Epithelial cell of proximal tubule (primary cell): ENCODE data around the gene ST3GAL6. TPM values are rescaled to one million over a fixed set of nuclear protein-coding genes. Genes with fewer than 3 reads are reported as not detected.

Experiments
- DNase-seq: peaks from one replicate; pipeline ENCODE4 v3.0.0-alpha.2; 2011; ENCODE audit warnings: low read depth
- H3K4me3 ChIP-seq: 2 replicates; pipeline ENCODE4 v1.5.1; 2011; ENCODE audit warnings: low read depth, mild to moderate bottlenecking, low read length
- CTCF ChIP-seq: conservative IDR thresholded peaks from 2 replicates; pipeline ENCODE4 v1.5.1; 2012; ENCODE audit warnings: low read depth, mild to moderate bottlenecking, low read length
- total RNA-seq: library from RNA; depleted of rRNA; stranded (reverse); fragments of >200 nt; gene quantifications from 2 replicates; pipeline ENCODE4 v1.2.3, GENCODE V29; 2015

Gene ST3GAL6
- total RNA-seq, 1 donor from 2014 or later, result 3.9 TPM

GRCh38 chr3:98739266-98739665, 23.9 kb upstream of the ST3GAL6 start:
- TF ChIP-seq CTCF, result no peak
- no peak overlapping the region for H3K4me3 ChIP-seq
- no peak for DNase-seq

- H3K4me3 ChIP-seq, result no peak overlapping the region
- no peak for DNase-seq
- TF ChIP-seq CTCF, result no peak
Observed at GRCh38 chr3:98740324-98740723, 22.8 kb upstream of the ST3GAL6 start.

- no peak for DNase-seq
- TF ChIP-seq CTCF, result no peak
- no peak overlapping the region for H3K4me3 ChIP-seq
Observed at GRCh38 chr3:98741121-98741716, 21.9 kb upstream of the ST3GAL6 start.

- DNase-seq, result no peak
- TF ChIP-seq CTCF, result no peak
- no peak overlapping the region for H3K4me3 ChIP-seq
Observed at GRCh38 chr3:98743071-98743470, 20.1 kb upstream of the ST3GAL6 start.

GRCh38 chr3:98744283-98744682, 18.9 kb upstream of the ST3GAL6 start:
- H3K4me3 ChIP-seq, result no peak overlapping the region
- no peak for DNase-seq
- no peak for TF ChIP-seq CTCF

GRCh38 chr3:98745718-98746117, 17.4 kb upstream of the ST3GAL6 start:
- H3K4me3 ChIP-seq, result no peak overlapping the region
- no peak for TF ChIP-seq CTCF
- no peak for DNase-seq

- no peak overlapping the region for H3K4me3 ChIP-seq
- DNase-seq, result no peak
- no peak for TF ChIP-seq CTCF
Observed at GRCh38 chr3:98746122-98746521, 17.0 kb upstream of the ST3GAL6 start.
